G401.6 (cell line): ENCODE measurements around the gene ELMOD3.
"Not testable (repeated sequence)": the region's sequence is repeated elsewhere in the genome, so short reads cannot be mapped to it uniquely, and the experiment has no call there.

Experiments
- FAIRE-seq: peaks from 2 replicates; lab custom pipeline; 2012; peaks lifted over from hg19 to GRCh38; lab: Jason Lieb, UNC

The ELMOD3 gene

DNA sequence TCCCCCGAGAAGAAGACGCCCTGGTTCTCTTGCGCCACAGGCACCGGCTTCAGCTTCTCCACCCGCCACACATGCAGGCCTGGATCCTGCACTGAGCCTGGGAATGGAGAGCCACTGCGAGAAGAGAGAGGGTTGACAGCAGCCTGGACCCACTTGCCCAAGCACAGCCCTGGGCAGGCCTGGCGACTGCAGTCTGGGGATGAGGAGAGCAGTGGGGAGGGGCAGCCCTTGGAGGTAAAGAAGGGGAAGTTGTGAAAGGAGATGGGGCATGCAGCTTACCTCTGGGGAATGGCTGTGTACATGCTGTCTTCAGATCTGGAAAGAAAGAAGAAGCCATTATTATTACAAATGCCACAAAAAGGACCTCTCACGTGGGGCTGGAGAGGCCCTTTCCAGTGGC lies 47.3 kb downstream of the ELMOD3 start:
- FAIRE-seq, result no peak

DNA sequence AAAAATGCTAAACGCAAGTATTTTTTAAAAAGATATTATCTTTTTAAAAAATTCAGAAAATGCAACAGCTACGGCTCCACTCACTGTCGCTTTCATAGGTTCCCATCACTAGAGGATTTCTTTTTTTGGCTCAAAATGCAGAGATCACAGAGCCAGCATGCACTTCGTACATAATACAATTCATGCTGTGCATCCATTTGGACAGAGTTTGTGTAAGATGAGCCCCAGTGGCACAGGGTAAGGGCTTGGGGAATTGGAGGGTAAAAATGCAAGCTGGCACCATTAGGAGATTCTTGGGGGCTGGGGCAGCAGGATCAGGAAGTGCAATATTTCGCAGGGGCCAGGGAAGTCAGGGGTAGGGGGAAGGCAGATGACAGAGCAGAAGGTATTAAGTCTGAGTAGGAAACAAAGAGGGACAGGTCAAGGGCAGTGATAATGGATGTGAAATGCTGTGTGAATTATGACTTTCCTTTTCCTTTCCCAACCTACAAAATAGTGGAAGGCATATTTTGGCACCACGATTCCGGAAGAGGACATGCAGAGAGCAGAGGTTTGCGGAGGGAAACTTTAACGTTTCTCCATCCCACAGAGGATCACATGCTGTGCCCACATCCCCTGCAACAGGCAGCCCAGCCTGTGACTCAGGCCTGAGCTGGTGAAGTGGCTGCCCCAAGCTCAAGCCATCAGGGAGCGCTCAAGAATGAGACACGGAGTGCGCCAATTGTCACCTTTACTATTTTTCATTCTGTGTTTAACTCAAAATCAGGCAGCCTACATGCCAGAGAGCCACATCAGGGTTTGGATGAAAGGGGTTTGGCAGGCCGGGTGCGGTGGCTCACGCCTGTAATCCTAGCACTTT lies 50.9 kb downstream of the ELMOD3 start:
- no peak for FAIRE-seq

DNA sequence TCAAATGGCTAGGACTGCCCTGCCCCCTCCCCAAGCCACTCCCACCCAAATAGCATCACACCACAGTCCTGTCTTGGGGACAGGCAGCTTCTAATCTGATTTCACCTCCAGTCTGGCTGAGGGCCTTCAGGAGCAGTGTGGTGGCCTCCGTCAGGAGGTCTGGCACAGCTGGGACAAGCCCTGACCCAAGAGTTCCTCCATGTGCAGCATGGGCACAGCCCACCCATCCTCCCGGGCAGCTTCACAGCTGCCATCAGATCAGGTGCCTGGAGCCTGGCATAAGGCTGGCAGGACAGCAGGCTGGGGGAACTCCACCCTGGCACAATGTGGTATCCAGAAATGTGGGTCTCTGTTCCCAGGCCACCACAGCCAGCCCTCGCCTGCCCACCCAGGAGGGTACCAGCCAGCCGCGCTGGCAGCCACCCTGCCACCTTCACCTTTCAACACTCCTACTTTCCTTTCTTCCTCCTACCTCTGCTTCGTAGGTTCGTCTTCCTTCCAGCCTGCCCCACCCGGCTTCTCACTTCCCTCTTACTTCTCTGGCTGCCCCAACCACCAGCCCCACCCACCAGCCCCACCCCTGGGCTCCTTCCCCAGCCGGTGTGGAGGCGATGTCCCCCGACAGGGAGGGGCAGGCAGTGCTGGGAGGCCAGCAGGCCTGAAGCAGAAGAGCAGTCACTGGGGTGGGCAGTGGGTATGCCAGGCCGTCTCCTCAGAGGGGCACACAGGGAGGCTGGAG lies 55.4 kb downstream of the ELMOD3 start, which contains the start of gene CAPG:
Gene CAPG, minus strand, starts transcription at position 522 of the 739 bp plus-strand sequence. CDS start 8,221 bp downstream, outside the sequence.
- FAIRE-seq, result no peak

DNA sequence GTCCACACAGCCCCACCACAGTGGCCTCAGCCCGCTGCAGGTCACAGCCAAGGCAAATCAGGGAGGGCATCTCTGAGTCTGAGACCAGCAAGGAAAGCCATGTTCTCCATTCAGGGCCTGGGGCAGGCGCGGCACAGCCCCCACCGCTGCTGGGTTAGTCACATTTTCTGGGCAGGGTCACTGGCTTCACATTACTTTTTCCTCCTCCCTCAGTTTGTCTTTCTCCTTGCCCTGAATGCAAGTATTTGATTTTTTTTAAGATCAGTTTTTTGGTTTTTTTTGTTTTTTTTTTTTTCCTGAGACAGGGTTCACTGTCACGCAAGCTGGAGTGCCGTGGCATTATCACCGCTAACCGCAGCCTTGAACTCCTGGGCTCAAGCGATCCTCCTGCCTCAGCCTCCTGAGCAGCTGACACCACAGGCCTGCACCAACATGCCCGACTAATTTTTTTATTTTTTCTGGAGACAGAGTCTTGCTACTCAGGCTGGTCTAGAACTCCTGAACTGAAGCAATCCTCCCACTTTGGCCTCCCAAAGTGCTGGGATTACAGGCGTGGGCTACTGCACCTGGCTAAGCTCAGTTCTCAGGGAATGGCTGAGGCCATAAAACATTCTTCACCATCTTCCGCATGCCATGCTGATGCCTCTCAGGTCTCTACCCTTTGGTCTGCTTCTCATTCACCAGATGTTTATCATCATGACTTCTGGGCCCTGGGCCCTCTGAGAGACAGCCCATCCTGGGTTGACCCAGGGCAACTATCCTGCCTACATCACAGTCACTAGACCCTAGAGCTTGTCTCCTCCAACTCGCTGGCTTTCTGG lies 56.2 kb downstream of the ELMOD3 start:
- no peak for FAIRE-seq

- no peak for FAIRE-seq
Observed at GRCh38 chr2:85411405-85411748, 56.8 kb downstream of the ELMOD3 start.

- FAIRE-seq, result no peak
Observed at GRCh38 chr2:85413592-85414420, 59.2 kb downstream of the ELMOD3 start.

DNA sequence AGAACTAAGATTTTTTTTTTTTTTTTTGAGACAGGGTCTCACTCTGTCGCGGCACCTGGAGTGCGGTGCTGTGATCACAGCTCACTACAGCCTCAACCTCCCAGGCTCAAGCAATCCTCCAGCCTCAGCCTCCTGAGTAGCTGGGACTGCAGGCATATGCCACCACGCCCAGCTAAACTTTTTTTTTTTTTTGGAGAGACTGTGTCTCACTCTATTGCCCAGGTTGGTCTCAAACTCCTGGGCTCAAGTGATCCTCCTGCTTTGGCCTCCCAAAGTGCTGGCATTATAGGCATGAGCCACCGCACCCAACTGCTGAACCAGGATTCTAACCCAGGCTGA lies 59.8 kb downstream of the ELMOD3 start:
- not testable (repeated sequence) for FAIRE-seq

- FAIRE-seq, result no peak
Observed at GRCh38 chr2:85414761-85415553, 60.4 kb downstream of the ELMOD3 start.

DNA sequence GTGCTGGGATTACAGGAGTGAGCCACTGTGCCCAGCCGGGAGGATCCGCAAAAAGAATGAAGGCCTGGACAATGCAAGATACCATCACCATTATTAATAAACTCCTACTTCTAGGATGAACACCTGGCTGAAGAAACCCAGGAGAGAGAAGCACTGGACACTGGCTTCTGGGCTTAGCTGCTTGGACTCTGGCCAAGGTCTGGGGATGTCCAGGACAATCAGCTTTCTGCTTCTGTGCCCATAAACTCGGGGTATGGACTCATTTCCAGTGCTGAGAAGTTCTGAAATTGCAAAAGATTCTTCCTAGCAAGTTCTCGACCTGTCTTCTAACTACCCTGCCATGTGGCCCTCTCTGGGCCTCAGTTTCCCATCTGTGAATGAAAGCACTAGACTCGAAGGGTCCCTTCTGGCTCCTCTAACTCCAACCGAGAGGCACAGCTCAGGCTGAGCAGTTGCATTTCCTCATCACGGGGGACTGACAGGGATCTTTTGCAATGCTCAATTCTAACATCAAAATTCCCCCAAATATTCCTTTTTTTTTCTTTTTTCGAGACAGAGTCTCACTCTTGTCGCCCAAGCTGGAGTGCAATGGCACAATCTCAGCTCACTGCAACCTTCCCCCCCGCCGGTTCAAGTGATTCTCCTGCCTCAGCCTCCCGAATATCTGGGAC lies 61.5 kb downstream of the ELMOD3 start:
- no peak for FAIRE-seq

DNA sequence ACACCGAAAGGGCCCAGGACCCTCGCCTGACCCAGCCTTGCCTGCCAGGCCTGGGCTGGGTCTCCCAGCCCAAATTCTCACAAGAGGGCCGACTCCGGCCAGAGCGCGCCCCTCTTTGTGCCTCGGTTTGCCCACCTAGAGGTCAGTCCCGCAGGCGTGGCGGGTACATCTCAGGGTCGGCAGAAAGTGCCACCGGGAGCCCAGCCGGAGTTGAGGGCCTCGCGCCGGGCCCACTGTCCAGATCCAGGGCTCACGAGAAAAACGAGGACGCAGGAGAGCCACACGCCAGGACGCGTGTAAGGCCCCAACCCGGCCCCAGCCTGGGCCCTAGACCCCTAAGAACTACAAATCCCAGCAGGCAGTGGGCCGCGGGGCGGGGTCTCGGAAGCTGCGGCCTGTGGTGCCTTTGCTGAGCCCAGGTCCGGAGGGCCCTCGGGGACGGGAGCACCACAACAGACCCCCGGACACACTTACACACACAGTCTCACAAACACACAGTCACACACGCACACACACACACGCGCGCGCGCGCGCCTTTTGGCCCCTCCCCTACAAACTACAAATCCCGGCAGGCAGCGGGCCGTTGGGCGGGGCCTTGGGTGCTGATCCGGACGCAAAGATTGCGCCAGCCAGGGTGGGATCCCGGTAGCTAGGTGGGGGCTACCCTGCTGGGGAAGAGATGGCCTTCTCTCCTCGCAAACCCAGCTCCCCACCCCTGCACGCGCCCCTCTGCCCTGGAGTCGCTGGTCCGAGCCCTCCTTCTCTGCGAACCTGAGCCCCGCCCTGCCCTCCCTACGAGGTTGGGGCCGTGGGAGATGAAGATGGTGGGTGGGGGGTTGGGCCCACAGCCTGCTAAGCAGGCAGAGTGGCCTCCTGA lies 63.8 kb downstream of the ELMOD3 start, which contains the start of gene SH2D6:
Gene SH2D6, plus strand, starts transcription at position 583 of the 877 bp plus-strand sequence. CDS start 10,752 bp downstream, outside the sequence.
- no peak for FAIRE-seq

DNA sequence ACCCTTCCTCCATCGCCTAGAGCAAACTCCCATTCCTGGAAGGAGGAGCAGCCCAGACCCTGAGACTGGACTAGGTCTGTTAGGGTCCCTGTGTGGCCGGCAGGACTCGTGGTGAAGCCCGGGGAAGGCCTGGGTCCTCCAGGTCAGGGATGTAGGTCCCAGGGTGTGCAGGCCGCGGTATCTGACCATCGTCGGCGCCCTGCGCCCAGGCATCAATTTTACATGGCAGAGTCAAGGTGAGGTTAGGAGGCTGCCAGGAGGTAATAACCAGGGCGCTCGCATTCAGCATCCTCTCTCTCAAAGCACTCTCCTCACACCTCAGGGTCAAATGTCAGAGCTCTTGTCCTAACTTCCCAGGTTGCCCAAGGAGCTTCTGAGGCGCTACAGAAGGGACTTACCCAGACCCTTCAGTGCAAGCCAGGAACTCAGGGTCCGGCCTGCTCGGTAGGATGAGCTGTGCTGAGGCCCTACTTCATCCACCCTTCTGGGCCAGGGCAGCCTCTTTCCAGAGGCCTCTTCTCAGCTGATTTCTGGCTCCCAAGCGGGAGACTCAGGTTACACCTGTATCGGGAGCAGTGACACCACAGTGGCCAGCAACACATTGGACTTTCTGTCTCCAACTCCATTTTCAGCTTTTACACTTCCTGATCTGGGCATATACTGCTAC lies 64.6 kb downstream of the ELMOD3 start:
- FAIRE-seq, result no peak

DNA sequence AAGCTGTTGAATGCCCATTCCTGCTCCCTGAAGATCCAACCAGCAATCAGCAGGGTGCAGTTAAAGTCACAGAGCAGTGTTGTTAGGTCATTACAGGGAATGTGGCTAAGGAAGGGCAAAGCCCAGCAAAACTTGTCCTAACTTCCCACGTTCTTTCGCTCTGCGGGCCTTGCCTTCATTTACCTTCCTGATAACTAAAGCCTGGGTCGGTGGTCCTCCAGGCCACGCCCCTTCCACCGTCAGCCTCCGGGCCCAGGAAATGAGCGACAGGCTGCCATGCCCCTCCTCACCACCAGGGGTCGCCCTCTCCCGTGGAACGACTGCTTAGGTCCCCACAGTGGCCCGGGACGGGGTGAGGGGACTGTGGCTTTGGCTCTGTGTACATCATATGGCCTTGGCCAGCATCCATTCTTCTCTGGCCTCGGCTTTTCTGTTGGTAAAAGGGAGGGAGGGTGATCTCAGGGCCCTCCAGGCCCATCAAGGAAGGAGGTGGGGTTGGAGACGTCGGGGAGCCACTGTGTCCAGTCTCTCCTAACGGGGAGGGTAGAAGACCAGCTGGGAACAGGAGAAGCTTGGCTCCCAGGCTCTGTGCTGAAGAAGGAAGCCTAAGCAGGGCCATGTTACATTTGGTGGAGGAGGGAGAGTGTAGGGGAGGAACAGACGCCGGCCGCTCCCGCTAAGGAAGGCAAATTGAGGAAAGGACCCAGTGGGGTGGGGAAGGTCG lies 66.1 kb downstream of the ELMOD3 start:
- FAIRE-seq, result no peak

- FAIRE-seq, result no peak
Observed at GRCh38 chr2:85421260-85422071, 66.9 kb downstream of the ELMOD3 start.

GRCh38 chr2:85422072-85422457 lies 67.5 kb downstream of the ELMOD3 start:
- no peak for FAIRE-seq

DNA sequence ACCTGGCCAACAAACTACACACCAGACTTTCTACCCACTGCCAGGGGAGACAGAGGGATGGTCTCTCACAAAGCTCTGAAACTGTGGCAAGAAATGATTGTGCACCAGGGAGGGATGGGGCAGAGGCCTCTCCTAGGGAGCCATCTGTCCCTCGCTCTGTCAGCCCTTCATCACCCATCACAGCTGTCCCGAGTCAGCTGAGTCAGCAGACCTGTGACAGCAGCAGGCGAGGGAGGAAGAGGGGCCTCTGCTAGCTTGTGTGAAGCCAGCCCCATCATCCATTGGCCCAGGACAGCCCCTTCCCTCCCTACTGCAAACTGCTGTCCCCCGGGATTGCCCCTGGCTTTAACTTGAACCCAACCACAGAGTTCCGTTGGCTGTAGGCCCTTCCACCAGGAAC lies 69.0 kb downstream of the ELMOD3 start:
- no peak for FAIRE-seq

DNA sequence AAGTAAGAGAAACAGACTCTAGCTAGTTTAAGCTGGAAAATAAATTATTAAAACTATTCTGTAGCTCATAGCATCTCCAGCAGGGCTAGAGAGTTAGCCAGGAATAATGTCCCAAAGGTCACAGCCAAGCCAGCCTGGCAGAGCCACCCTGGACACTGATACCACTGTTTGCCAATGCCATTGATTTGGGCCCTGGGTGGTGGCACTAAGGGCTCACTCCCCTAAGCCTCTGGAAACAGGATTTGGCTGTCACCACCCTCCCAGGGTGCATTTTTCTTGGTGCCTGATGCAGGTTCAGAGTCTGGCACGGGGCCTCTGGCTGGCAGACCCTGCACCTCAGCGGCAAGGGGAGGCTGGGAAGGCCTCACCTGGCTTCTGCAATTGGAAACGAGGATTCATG lies 71.0 kb downstream of the ELMOD3 start:
- no peak for FAIRE-seq

DNA sequence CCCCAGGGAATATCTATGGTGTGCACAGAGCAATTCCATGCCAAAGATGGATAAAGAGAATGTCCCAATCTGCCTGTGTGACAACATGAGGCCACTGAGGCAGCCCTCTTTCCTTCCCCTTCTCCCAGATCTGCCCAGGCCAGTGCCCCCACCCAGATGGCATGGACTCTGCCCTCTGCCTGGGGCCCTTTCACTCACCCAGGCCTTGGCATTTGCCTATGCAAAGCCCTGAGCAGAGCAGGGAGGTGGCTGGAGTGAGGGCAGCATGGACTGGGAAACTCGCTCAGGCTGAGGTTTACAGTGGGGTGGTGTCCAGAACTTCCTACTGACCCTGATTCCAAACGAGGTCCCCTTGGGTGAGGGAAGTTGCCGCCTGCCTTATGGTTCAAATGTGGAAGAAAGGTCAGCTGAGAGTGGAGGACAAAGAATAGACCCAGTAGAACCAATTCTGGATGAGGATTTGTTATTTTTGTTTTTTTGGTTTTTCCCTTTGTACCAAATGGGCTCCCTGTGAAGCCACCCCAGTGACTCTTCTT lies 72.8 kb downstream of the ELMOD3 start:
- FAIRE-seq, result no peak
